GM21526 (cell line): ENCODE data around the gene HDC.
A peak's percentile ranks its signal among the peaks of the same experiment; 100 is the strongest.

Experiments
- ATAC-seq: cut with Tn5 transposase; IDR thresholded peaks from one replicate; pipeline ENCODE4 v1.9.1; 2021; ENCODE audit warnings: moderate library complexity; ENCODE audit not compliant: unreplicated experiment, low FRiP score

HDC gene

DNA sequence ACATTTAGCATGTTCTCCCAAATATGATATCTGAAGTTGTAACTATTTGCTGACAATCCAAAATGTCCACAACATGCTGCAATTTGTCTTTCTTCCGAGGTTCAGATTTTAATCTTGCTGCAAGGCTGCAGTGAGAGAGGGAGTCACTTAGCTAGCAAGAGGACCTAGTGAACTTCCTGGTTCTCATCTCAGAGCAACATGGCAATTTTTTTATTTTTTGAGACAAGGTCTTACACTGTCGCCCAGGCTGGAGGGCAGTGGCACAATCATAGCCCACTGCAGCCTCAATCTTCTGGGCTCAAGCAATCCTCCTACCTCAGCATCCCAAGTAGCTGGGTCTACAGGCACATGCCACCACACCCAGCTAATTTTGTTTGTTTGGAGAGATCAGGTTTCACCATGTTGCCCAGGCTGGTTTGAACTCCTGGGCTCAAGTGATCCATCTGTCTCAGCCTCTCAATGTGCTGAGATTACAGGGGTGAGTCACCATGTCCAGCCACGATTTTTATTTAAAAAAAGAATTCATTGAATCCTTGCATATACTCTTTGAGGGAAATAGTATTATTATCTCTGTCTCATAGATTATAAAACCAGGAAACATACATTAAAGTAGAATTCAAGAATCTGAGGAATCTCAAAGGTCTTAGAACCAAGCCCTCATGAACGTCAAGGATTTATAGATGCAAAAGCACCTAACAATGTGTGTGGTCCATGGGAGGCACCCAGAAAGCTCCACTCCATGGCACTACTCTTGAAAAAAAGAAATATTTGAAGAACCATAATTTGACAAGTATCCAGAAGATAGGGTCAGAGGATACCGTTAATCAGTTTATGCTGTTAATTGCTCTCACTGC lies 9.1 kb downstream of the HDC start:
- no peak for ATAC-seq

GRCh38 chr15:50252556-50252955 lies 13.0 kb downstream of the HDC start:
- ATAC-seq = no peak

DNA sequence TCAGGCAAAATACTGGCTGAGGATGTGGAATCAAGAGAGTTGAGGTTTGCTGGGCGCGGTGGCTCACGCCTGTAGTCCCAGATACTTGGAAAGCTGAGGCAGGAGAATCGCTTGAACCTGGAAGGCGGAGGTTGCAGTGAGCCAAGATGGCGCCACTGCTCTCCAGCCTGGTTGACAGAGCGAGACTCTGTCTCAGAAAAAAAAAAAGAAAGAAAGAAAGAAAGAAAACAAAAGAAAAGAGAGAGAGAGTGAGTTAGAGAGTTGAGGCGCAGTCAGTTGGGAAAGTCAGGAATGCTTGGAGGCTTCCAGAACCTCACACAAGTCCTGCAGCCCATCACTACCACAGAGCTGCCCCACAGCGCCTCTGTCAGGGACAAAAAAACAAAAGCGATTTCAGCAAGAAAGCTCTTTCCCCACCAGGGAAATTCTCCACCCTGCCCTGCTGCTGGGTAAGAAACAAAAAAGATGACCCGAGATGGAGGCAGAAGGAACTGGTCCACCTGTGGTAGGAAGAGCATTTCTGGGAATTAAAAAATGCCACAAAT lies 13.8 kb downstream of the HDC start:
- ATAC-seq = no peak

DNA sequence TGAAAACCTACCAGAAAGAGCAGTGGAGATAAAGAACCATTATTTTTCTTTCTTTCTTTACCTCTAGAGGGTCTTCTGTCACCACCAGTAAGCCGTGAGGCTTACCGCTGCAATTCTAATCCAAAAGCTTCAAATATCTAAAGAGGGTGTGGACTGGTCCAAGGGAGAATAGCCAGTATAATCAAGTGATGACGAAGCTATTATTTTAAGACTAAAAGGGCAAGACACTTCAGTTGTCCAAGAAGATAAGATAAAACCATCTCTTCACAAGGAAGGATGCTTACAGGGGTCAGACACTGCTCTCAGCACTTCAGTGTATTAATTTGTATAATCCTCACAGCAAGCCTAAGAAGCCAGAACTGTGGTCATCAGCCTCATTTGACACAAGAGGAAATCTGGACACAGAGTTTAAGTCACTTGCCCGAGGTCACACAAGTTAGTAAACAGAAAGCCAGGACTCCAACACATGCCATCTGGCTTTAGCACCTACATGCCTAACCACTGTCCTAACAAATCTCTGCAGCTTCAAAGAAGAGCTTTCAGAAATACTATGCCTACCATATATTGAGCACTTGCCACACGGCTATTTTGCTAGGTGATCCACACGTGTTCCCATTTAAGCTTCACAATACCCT lies 14.6 kb downstream of the HDC start:
- no peak for ATAC-seq

- ATAC-seq = no peak
Observed at GRCh38 chr15:50249704-50250103, 15.8 kb downstream of the HDC start.

GRCh38 chr15:50248994-50249582 lies 16.4 kb downstream of the HDC start:
- ATAC-seq = no peak

DNA sequence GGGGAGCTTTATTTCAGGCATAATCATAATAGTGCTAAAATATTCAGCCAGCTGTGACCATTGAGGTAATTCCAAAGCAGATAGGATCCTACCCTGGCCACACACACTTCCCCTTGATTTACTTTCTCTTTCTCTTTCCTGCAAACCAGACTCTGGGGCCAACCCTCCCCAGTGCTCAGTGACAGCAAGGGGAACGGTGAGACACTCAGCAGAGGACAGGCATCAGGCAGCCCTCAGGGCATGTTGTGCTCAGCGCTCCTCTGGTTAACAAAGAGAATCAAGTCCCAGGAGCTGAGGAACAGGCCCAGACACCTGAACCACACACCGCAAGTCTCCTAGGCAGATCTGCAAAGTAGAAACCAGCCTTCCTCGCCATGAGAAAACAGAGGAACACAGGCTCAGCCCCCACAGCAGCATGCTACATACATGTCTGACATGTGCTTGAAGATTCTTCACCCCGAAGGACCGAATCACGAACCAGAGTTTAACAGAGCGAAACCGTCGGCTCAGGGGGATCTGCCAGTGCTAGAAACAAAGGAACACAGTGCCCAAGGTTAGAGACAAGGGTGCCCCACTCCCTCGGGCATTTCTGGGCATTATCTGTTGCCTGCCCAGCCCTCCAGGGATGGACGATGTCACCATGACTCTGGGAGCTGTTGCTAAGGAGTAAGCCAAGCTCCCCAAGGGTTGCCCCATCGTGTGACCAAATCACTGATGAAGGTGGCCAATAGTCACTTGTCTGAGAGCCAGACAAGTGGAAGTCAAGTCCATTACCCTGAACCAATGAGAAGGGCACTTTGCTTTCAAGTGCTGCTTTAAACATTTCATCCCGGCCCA lies 17.5 kb downstream of the HDC start:
- peak; percentile 89 for ATAC-seq

- no peak for ATAC-seq
Observed at GRCh38 chr15:50246631-50247030, 18.9 kb downstream of the HDC start.

GRCh38 chr15:50244959-50245624 lies 20.4 kb downstream of the HDC start:
- no peak for ATAC-seq

- ATAC-seq = no peak
Observed at GRCh38 chr15:50244153-50244552, 21.4 kb downstream of the HDC start.

DNA sequence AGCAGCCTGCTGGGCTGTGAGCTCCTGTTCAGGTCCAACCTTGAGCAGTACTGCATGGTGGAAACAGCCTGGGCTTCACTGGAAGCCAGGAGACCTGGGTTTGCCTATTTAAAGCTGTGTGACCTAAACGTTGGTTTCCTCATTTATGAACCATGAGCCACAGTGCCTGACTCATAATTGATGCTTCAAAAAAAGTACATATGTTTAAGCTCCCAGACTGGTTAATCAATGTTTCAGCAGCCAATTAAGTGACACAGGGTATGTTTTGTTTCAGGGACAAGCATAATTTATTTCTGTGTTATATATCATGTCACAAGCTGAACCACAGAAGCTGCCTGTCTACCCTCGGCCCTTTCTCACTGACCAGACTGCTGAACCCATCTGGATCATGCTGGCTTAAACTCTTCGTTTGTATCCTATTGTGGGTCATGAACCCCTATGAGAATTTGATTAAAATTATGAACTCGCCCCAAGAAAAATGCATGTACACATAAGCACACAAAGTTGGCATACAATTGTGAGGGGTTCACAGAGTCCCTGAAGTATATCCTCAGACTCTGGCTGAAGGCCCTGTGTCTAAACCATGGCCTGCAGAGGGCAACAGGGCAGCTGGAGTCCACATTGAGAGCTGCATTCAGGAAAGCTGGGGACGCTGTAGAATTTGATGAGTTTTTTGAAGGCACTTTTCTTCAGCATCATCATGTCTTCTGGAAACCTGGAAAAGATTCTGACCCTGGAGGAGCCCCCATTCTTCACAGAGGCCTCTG lies 23.7 kb downstream of the HDC start:
- no peak for ATAC-seq

DNA sequence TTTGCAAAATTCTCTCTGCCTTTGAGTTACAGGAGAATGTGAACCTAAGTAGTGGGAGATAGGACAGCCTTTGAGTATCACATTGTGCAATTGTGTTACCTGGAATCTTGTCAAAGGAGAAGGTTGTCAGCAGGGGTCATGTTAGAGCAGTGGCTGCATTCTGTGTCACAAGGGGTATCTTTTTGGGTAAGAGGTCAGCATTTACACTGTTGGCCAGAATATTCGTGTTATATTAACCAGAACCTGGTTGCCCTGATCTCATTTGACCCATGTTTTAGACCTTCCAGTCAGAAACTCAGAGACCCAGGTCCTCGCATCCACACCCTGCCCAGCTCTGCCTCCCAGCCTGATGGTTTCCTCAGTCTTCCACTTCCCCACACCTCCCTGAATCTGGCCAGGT lies 27.3 kb downstream of the HDC start:
- no peak for ATAC-seq

GRCh38 chr15:50236433-50236832 lies 29.1 kb downstream of the HDC start:
- ATAC-seq = no peak

DNA sequence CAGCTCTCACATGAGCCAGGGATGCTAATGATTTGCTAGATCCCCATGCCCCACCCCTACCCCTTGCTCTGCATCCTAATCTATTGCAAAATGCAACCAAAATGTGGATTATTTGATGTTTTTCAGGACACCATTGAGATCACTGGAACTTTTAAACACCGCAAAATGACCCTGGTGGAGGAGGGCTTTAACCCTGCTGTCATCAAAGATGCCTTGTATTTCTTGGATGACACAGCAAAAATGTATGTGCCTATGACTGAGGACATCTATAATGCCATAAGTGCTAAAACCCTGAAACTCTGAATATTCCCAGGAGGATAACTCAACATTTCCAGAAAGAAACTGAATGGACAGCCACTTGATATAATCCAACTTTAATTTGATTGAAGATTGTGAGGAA lies 29.7 kb downstream of the HDC start:
- ATAC-seq = no peak

- ATAC-seq = no peak
Observed at GRCh38 chr15:50234764-50235163, 30.8 kb downstream of the HDC start.

DNA sequence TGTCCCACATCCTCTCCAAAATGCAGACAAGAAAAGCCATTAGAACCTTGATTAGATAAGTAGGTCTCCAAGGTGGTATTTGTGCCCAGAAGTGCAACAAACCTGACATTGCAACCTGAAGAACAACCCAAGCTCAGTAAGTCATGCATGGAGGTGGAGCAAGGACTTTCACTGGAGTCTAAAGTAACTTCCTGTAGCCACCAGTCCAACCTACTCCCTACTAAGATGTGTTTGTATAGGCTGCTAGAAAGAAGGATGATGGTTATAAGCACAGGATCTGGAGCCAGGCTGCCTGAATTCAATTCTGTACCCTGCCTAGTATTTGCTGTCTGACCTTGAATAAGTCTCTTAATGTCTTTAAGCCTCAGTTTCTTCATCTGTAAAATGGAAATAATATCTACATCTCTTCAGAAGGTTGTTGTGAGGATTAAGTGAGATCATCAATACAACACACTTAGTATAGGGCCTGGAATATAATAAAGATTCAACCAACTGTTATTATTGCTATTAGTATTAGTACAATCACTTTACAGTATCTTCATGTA lies 32.3 kb downstream of the HDC start:
- ATAC-seq = no peak

- no peak for ATAC-seq
Observed at GRCh38 chr15:50232791-50233190, 32.7 kb downstream of the HDC start.

DNA sequence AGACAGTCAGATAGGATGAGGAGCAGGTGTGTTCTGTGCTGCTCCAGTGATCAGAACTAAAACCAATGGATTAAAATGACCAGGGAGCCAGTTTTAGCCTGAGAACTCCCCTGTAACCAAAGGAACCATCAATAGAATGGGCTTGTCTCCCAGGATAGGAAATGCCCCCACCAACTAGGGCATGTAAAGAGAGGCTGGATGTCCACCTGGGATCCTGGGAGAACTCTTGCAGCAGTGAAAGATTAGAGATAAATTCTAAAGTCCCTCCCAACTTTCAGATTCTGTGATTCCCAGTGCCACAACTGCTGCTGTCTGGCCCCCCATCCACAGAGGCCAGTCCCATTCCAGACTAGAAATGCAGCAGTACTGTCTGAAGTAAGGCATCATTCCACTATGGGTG lies 33.8 kb downstream of the HDC start:
- ATAC-seq = no peak

DNA sequence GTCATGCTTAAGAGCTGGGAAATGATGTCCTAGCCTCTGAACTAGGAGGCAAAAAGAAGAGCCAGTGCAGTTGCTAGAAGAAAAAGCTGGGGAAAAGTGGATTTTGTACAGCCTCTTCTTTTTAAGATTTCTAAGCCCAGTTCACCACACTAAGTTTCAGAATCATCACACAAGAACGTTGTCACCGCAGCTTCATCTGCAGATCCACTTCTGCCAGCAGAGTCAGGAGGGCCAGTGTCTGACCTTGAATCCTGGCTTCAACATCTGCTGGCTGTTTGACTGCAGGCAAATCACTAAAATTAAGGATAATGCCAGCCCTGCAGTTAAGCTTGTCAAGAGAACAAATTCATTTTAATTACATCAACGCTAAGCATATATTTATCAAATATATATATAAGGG lies 36.2 kb downstream of the HDC start:
- ATAC-seq = no peak
